ENCODE measurements around the gene CACNA2D1. TPM values are rescaled to one million over a fixed set of nuclear protein-coding genes. Genes with fewer than 3 reads are reported as not detected.

Gene CACNA2D1
- total RNA-seq, 1 experiment from 2014 or later = not detected

- Histone ChIP-seq H3K36me3 (ENCODE audit: insufficient read depth, low read length) (no peaks in the 10 kb centered on the region), H3K4me3 (ENCODE audit: low read length) (no peak overlapping the region), H3K27ac (ENCODE audit: low read length) (no peak overlapping the region), H3K4me2 (ENCODE audit: low read depth, low read length, poor library complexity, severe bottlenecking) (no peak overlapping the region), H3K9ac (ENCODE audit: low read length) (no peak overlapping the region), H3K79me2 (ENCODE audit: low read length) (no peaks in the 10 kb centered on the region), H4K20me1 (ENCODE audit: insufficient read depth, low read depth, low read length) (no peaks in the 10 kb centered on the region), H3K9me3 (ENCODE audit: low read length) (peaks cover 29% of the 10 kb centered on the region), H3K27me3 (ENCODE audit: low read length) (no peaks in the 10 kb centered on the region), H3K4me1 (ENCODE audit: low read length) (no peaks in the 10 kb centered on the region), H3K9me2 (replicated peaks; ENCODE audit: insufficient read depth, low read length) (no peaks in the 10 kb centered on the region), H2AFZ (ENCODE audit: low read length) (no peak overlapping the region)
- no peak for DNase-seq
These were observed 58.8 kb downstream of the CACNA2D1 start for GRCh38 chr7:82384779-82385178.

DNA sequence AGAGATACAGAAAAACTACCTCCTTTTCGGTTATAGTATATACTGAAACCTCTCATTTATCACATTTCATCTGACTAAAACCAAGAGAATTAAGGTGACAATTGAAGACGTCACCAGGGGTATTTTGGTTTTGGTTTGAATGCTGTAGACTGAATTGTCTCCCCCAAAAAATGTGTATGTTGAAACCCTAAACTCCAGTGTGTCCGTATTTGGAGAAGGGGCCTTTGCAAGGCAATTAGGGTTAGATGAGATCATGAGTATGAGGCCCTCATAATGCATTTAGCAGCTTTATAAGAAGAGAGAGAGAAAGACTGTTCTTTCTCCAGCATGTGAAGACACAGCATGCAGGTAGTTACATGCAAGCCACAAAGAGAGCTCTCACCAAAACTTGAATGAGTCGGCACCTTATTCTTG, 59.5 kb downstream of the CACNA2D1 start:
- no peak for DNase-seq
- Histone ChIP-seq H4K20me1 (ENCODE audit: insufficient read depth, low read depth, low read length) (no peaks in the 10 kb centered on the region), H3K4me2 (ENCODE audit: low read depth, low read length, poor library complexity, severe bottlenecking) (no peak overlapping the region), H3K79me2 (ENCODE audit: low read length) (no peaks in the 10 kb centered on the region), H3K27ac (ENCODE audit: low read length) (no peak overlapping the region), H3K4me3 (ENCODE audit: low read length) (no peak overlapping the region), H3K4me1 (ENCODE audit: low read length) (no peaks in the 10 kb centered on the region), H3K27me3 (ENCODE audit: low read length) (no peaks in the 10 kb centered on the region), H3K36me3 (ENCODE audit: insufficient read depth, low read length) (no peaks in the 10 kb centered on the region), H3K9me3 (ENCODE audit: low read length) (peaks cover 25% of the 10 kb centered on the region), H2AFZ (ENCODE audit: low read length) (no peak overlapping the region), H3K9ac (ENCODE audit: low read length) (no peak overlapping the region), H3K9me2 (replicated peaks; ENCODE audit: insufficient read depth, low read length) (no peaks in the 10 kb centered on the region)

- Histone ChIP-seq H3K9ac (ENCODE audit: low read length) (no peak overlapping the region), H3K4me1 (ENCODE audit: low read length) (no peaks in the 10 kb centered on the region), H3K9me3 (ENCODE audit: low read length) (peaks cover 24% of the 10 kb centered on the region; the same call in 1 of the 2 replicates), H3K9me2 (replicated peaks; ENCODE audit: insufficient read depth, low read length) (no peaks in the 10 kb centered on the region), H3K27me3 (ENCODE audit: low read length) (no peaks in the 10 kb centered on the region), H3K36me3 (ENCODE audit: insufficient read depth, low read length) (no peaks in the 10 kb centered on the region), H2AFZ (ENCODE audit: low read length) (no peak overlapping the region), H3K27ac (ENCODE audit: low read length) (no peak overlapping the region), H3K4me3 (ENCODE audit: low read length) (no peak overlapping the region), H3K79me2 (ENCODE audit: low read length) (no peaks in the 10 kb centered on the region), H3K4me2 (ENCODE audit: low read depth, low read length, poor library complexity, severe bottlenecking) (no peak overlapping the region), H4K20me1 (ENCODE audit: insufficient read depth, low read depth, low read length) (no peaks in the 10 kb centered on the region)
- DNase-seq = no peak
These were observed 61.3 kb downstream of the CACNA2D1 start for GRCh38 chr7:82382276-82382675.

GRCh38 chr7:82376739-82377138, 66.8 kb downstream of the CACNA2D1 start:
- Histone ChIP-seq H3K27ac (ENCODE audit: low read length) (no peak overlapping the region), H3K36me3 (ENCODE audit: insufficient read depth, low read length) (no peaks in the 10 kb centered on the region)

DNA sequence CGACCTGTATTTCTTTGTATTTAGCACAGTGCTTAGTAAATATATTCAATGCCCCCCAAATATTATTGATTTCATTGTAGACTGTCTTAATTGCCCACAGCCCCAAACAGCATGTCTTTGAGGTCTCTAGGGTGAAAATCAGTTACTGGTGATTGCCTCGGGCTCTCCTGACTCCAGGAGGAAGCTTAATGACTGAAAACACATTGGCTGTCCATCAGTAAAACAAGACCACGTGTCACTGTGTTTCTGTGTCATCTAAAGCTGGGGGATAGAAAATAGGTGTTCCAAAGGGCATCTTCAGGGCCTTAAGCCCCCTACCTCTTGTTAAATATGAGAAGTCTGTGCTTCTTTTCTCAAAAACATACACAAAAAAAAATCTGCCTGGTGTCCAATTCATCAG, 67.9 kb downstream of the CACNA2D1 start:
- no peak overlapping the region for H3K4me2 ChIP-seq (ENCODE audit: low read depth, low read length, poor library complexity, severe bottlenecking)
- no peaks in the 10 kb centered on the region for H3K36me3 ChIP-seq (ENCODE audit: insufficient read depth, low read length)
- no peaks in the 10 kb centered on the region for H3K4me1 ChIP-seq (ENCODE audit: low read length)
- H3K9ac ChIP-seq (ENCODE audit: low read length) = no peak overlapping the region
- no peaks in the 10 kb centered on the region for H4K20me1 ChIP-seq (ENCODE audit: insufficient read depth, low read depth, low read length)
- peaks cover 15% of the 10 kb centered on the region; the same call in 1 of the 2 replicates for H3K9me3 ChIP-seq (ENCODE audit: low read length)
- no peaks in the 10 kb centered on the region for H3K79me2 ChIP-seq (ENCODE audit: low read length)
- DNase-seq = no peak
- no peak overlapping the region for H3K4me3 ChIP-seq (ENCODE audit: low read length)
- H3K9me2 ChIP-seq (replicated peaks; ENCODE audit: insufficient read depth, low read length) = no peaks in the 10 kb centered on the region
- no peak overlapping the region for H2AFZ ChIP-seq (ENCODE audit: low read length)
- H3K27me3 ChIP-seq (ENCODE audit: low read length) = no peaks in the 10 kb centered on the region
- no peak overlapping the region for H3K27ac ChIP-seq (ENCODE audit: low read length)

More at GRCh38 chr7:82376739-82377138, 66.8 kb downstream of the CACNA2D1 start:
- Histone ChIP-seq H3K9me3 (ENCODE audit: low read length) (peaks cover 15% of the 10 kb centered on the region; the same call in 1 of the 2 replicates), H2AFZ (ENCODE audit: low read length) (no peak overlapping the region), H3K27me3 (ENCODE audit: low read length) (no peaks in the 10 kb centered on the region), H3K4me3 (ENCODE audit: low read length) (no peak overlapping the region), H3K4me1 (ENCODE audit: low read length) (no peaks in the 10 kb centered on the region), H3K4me2 (ENCODE audit: low read depth, low read length, poor library complexity, severe bottlenecking) (no peak overlapping the region), H4K20me1 (ENCODE audit: insufficient read depth, low read depth, low read length) (no peaks in the 10 kb centered on the region), H3K79me2 (ENCODE audit: low read length) (no peaks in the 10 kb centered on the region), H3K9me2 (replicated peaks; ENCODE audit: insufficient read depth, low read length) (no peaks in the 10 kb centered on the region), H3K9ac (ENCODE audit: low read length) (no peak overlapping the region)
- DNase-seq = no peak

DNA sequence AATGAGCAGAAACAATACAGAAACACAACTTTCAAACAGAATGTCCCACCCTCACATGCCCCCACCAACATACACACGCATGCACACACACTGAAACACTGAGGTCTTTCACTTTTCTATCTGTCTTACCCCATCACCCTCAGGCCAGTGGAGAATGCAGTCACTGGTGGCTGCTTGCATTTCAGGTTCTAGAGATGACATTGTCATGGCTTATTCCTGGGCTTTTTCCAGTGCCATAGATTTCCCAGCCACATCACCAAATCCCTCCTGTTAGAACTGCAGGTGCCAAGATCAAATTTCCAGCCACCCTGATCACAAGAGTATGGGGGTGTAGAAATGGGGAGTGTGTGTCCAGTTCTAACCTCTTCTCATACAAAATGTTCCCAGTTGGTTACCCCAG, 68.4 kb downstream of the CACNA2D1 start:
- Histone ChIP-seq H3K4me3 (ENCODE audit: low read length) (no peak overlapping the region), H3K9me3 (ENCODE audit: low read length) (peaks cover 15% of the 10 kb centered on the region; the same call in 1 of the 2 replicates), H3K9me2 (replicated peaks; ENCODE audit: insufficient read depth, low read length) (no peaks in the 10 kb centered on the region), H3K9ac (ENCODE audit: low read length) (no peak overlapping the region), H3K27ac (ENCODE audit: low read length) (no peak overlapping the region), H3K27me3 (ENCODE audit: low read length) (no peaks in the 10 kb centered on the region), H3K4me1 (ENCODE audit: low read length) (no peaks in the 10 kb centered on the region), H3K4me2 (ENCODE audit: low read depth, low read length, poor library complexity, severe bottlenecking) (no peak overlapping the region), H4K20me1 (ENCODE audit: insufficient read depth, low read depth, low read length) (no peaks in the 10 kb centered on the region), H3K36me3 (ENCODE audit: insufficient read depth, low read length) (no peaks in the 10 kb centered on the region), H3K79me2 (ENCODE audit: low read length) (no peaks in the 10 kb centered on the region), H2AFZ (ENCODE audit: low read length) (no peak overlapping the region)
- DNase-seq = no peak

DNA sequence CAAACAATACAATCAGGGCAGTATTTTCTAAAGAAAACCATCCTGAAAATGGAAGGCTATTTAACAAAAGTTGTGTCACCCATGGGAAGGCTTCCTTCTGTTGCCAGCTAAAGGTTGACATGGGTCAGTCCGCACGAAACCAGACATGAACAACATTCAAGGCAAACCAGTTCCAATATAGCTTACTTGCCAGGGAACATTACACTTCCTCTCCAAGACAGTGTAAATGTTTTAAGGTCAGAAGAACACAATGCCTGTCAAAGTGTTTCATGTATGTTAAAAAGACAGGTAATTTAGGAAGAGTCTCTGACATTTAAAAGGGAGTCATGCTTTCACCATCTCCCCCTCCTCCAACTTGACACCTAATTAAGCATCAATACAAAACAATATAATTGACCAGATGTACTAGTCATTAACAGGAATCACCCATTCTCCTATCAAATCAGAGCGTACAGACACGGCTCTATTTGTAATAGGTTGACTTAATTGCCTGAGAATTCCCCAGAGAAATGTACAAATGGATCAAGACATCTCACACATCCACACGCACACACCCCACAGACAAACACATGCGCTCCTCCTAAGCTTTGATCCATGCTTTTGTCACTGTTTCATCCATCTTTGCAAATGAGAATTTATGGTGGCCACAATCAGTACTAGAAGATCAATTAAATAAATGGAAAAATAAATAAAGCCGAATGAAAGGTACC, 69.5 kb downstream of the CACNA2D1 start:
- H3K4me2 ChIP-seq (ENCODE audit: low read depth, low read length, poor library complexity, severe bottlenecking) = no peak overlapping the region
- peaks cover 12% of the 10 kb centered on the region; the same call in 1 of the 2 replicates for H3K9me3 ChIP-seq (ENCODE audit: low read length)
- no peak overlapping the region for H3K4me3 ChIP-seq (ENCODE audit: low read length)
- no peak overlapping the region for H2AFZ ChIP-seq (ENCODE audit: low read length)
- no peaks in the 10 kb centered on the region for H4K20me1 ChIP-seq (ENCODE audit: insufficient read depth, low read depth, low read length)
- no peak for DNase-seq
- no peak overlapping the region for H3K27ac ChIP-seq (ENCODE audit: low read length)
- no peaks in the 10 kb centered on the region for H3K36me3 ChIP-seq (ENCODE audit: insufficient read depth, low read length)
- H3K27me3 ChIP-seq (ENCODE audit: low read length) = no peaks in the 10 kb centered on the region
- no peaks in the 10 kb centered on the region for H3K4me1 ChIP-seq (ENCODE audit: low read length)
- H3K9ac ChIP-seq (ENCODE audit: low read length) = no peak overlapping the region
- H3K9me2 ChIP-seq (replicated peaks; ENCODE audit: insufficient read depth, low read length) = no peaks in the 10 kb centered on the region
- no peaks in the 10 kb centered on the region for H3K79me2 ChIP-seq (ENCODE audit: low read length)

DNA sequence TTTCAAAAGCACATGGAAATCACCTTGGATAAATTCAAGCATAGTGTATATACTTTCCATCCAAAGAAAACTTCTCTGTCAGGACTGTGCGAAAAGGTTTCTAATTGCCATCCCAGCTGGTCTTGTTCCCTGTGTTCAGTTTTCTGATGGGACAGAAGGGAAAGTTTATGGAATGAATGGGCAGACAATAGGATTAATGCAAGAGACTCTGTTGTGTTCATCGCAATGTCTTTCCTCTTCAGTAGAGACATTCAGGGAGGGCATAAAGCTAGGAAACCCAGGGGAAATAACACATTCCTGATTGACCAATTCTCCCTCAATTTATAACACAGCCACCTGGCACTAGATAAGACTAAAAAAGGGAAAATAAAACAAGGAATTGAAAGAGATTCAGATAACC, 78.9 kb downstream of the CACNA2D1 start:
- peaks cover 9% of the 10 kb centered on the region for H3K9me3 ChIP-seq (ENCODE audit: low read length)
- DNase-seq = no peak
- no peaks in the 10 kb centered on the region for H4K20me1 ChIP-seq (ENCODE audit: insufficient read depth, low read depth, low read length)
- H3K4me2 ChIP-seq (ENCODE audit: low read depth, low read length, poor library complexity, severe bottlenecking) = no peak overlapping the region
- no peaks in the 10 kb centered on the region for H3K79me2 ChIP-seq (ENCODE audit: low read length)
- no peaks in the 10 kb centered on the region for H3K9me2 ChIP-seq (replicated peaks; ENCODE audit: insufficient read depth, low read length)
- H3K9ac ChIP-seq (ENCODE audit: low read length) = no peak overlapping the region
- no peaks in the 10 kb centered on the region for H3K36me3 ChIP-seq (ENCODE audit: insufficient read depth, low read length)
- H3K4me1 ChIP-seq (ENCODE audit: low read length) = no peaks in the 10 kb centered on the region
- H3K27ac ChIP-seq (ENCODE audit: low read length) = no peak overlapping the region
- H3K4me3 ChIP-seq (ENCODE audit: low read length) = no peak overlapping the region
- H2AFZ ChIP-seq (ENCODE audit: low read length) = no peak overlapping the region
- H3K27me3 ChIP-seq (ENCODE audit: low read length) = no peaks in the 10 kb centered on the region

Measured in Karpas-422 (cell line).